ENCODE results near the gene CMPK1.

The CMPK1 gene

DNA sequence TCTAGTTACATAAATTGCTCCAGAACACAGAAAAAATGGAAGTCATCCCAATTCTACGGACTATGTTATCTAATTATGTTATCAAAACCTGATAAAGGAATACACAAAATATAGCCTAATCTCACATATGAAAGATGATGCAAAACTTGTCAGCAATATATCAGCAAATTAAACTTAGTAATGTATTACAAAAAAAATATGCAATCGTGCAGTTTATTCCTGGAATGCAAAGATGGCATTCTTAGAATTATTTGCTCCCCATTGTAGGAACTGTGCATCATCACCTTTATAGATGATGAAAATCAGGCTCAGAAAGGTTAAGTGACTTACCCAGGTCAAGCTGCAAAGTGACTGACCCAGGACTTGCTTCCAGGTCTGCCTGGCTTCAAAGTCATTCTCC is 90.3 kb downstream of the CMPK1 start:
- no peak for DNase-seq (ENCODE audit: low read depth in 2 of 2)

DNA sequence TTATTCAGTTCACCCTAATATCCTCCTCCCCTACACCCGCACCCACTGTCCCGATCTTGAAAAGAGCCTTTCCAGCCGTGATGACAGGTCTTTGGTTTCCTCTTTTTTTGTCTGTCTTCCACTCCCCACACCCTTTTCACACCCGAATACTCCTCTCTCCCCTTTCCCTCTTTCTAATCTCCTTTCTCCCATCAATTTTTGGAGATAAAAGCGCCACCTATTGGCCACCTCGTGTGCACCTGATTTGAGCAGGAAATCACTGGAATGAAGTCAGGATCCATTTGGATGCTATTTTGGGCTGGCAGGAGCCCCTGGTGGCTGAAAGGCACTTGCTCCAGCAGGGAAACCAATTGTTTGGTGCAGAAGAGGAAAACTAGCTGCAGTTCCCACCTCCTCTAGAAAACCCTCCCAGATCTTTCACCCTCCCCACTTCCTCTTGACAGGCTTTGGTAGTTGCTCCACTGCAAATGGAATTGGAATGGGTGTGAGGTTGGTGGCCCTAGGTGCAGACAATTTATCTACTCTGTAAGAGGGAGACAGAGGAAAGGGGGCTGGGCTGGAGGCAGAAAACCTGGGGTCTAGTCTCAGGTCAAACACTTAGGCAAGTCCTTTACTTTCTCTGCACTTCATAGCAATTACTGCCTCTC is 90.9 kb downstream of the CMPK1 start:
- DNase-seq (ENCODE audit: low read depth in 2 of 2), result no peak
